ENCODE data around the gene COPG2. TPM values are rescaled to one million over a fixed set of nuclear protein-coding genes. Genes with fewer than 3 reads are reported as not detected.
"Not testable (repeated sequence)": the region's sequence is repeated elsewhere in the genome, so short reads cannot be mapped to it uniquely, and the experiment has no call there.

Gene COPG2
- polyA plus RNA-seq, 3 donors = 56.7 to 73.6 (median 64.2) TPM

DNA sequence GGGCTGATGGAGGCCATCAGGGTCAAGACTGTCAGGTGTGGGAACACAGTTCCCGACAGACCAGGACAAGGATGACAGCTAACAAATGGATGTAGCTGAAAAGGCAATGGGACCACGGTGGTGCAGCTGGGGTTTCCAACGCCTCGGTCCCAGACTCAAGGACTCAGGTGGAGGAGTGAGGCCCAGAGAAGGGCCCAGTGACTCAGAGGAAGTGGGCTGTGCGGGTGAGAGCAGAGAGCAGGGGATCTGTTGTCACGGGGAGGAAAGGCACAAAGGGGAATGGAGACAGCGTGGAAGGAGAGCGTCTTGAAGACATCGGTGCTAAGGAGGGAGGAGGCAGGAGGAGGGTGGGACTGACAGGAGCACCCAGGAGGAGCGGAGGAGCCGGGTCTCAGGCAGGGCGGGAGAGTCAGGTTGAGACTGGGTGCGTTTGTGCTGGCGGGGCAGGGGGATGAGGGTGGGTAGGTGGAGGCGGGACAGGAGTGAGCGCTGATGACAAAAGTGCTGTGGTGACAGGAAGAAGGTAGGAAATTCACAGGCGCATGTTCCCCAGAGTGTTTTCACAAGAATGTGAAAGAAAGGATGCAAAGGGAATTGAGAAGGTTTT, 144.9 kb downstream of the COPG2 start:
- not testable (repeated sequence) for DNase-seq (ENCODE audit: extremely low read depth in 1 of 11, low read depth in 9 of 11, low spot score in 4 of 11)

DNA sequence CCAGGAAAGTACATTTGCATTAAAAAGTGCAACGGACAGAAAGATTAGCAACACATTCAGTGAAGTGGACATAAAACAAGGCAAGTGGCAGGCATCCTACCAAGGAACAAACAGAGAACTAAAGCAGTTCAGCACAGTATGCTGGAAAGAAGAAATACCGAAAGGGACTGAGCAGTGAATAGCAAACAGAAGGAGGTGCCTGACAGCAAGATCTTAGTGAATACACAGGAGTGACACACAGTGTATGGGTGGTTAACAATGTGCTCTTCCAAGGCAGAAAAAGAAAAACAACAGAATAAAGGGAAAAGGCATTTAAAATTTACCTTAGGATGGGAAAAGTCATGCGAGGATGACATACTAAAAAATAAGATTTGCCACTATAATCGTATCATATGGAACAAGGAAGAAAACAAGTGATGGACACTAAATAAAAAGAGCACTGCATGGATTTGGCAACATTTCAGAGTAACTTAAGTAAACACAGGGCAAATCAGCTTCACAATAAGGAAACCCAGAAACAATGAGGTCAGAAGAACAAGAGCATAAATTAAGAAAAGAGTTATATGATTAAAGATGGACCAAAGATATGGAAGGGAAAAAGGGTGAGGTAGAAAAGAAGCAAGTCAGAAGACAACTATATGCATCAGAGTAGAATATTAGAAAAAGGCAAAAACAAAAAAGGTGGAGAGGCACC, 147.1 kb downstream of the COPG2 start:
- no peak for DNase-seq (ENCODE audit: extremely low read depth in 1 of 11, low read depth in 9 of 11, low spot score in 4 of 11)

DNA sequence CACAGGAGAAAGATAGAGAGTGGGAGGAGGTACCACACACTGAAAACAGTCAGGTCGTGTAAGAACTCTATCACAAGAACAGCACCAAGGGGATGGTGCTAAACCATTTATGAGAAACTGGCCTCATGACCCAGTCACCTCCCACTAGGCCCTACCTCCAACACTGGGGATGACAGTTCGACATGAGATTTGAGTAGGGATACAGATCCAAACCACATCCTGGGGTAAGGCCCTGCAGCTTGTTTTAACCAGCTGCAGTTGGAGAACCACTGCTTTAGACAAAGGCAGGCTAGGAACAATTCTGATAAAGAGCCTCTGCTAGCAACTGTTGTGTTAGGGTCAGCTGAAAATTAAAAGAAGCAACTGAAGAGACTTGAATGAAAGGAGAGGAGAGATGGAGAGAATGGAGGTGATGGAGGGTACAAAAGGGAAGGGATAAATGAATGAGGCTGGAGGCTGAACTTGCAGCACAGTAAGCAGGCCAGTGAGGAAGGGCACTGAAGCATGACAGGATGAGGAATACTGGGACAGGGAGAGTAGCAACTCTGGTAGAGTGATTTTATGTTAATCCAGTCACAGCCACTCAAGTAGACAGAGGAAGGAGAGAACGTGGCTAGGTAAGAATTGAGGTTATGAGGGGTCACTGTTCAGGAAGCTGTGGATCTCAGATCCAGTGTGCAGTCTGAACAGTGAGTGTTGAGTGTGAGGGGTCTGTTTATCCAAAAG, 153.1 kb downstream of the COPG2 start:
- no peak for DNase-seq (ENCODE audit: extremely low read depth in 1 of 11, low read depth in 9 of 11, low spot score in 4 of 11)

DNA sequence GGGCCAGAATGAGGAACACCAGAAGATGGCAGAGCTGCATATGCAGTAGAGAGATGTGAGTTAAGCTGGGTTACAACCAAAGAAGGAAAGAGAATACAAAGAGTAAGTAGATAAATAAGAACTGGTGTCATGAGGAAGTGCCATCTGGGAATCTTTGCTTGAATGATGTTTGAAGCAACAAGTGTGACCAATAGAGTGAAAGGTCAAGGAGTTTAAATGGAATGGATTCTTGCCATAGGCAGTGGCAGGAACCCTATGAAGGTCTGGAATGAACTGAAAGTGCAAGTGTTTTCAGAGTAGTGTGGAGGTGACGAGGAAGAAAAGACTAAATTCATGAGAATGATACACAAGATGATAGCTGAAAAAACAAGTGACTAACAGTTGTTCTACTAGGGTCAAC, 155.1 kb downstream of the COPG2 start:
- DNase-seq (ENCODE audit: extremely low read depth in 1 of 11, low read depth in 9 of 11, low spot score in 4 of 11) = no peak

DNA sequence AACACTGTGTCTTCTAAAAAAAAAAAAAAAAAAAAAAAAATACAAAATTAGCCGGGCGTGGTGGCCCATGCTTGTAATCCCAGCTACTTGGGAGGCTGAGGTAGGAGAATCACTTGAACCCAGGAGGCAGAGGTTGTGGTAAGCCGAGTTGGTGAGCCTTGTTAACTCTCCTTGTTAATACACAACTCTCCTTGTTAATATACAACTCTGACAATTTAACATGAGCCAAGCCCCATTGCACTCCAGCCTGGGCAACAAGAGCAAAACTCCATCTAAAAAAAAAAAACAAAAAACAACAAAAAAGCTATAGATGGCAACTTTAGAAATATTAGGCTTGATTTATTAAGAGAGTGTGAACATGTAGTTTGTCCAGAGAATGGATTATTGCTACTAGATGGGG, 156.5 kb downstream of the COPG2 start:
- DNase-seq (ENCODE audit: extremely low read depth in 1 of 11, low read depth in 9 of 11, low spot score in 4 of 11) = not testable (repeated sequence)

DNA sequence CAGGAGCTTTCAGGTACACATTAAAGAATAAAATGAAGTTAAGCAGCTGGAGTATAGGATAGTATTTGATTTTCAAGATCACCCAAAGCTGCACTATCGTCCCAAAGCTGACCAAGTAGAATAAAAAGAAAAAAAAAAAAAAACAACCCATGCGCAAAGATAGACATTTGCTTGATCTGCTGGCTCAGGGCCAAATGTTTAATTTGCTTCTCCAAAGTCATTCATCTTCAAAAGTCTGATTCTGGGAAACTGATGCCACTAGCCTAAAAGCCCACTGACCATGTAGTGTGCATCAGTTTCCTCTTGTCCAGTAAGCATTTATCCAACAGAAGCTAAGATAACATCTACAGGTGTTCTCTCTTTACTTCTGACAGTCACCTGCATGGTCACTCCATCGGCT, 162.2 kb downstream of the COPG2 start:
- no peak for DNase-seq (ENCODE audit: extremely low read depth in 1 of 11, low read depth in 9 of 11, low spot score in 4 of 11)

DNA sequence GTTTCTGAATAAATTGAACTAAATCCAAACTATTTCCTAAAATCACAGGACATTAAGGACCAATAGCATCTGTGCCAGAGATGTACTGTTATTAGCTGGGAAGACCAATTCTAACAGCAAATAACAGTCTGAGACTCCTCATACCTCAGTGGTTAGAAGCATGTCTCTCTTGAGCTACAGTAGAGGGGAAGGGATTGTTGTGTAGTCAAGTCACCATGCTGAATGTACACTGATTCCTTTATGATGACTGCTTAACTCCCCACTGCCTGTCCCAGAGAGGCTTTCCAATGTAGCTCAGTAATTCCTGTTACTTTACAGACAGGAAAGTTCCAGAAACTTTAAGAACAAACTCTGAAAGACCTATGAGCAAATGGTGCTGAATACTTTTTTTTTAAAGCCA, 162.8 kb downstream of the COPG2 start:
- no peak for DNase-seq (ENCODE audit: extremely low read depth in 1 of 11, low read depth in 9 of 11, low spot score in 4 of 11)

DNA sequence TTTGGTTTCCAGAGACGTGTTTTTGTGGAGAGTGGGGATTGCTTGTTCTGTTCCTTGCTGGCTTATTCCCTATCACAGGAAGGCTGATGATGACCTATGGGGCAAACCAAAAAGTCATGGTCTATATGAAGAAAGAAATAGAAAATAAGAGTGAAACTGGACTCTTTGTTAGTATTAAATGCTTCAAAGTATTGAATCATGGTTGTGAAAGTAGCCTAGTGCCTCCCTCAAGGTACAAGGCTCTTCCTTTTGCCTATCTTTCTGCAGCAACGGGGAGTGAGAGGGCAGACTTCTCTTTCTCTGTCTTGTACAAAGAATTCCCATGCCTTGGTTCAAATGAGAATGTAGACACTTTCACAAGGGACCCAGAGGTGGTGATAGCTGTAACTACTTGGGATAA, 167.6 kb downstream of the COPG2 start:
- no peak for DNase-seq (ENCODE audit: extremely low read depth in 1 of 11, low read depth in 9 of 11, low spot score in 4 of 11)

DNA sequence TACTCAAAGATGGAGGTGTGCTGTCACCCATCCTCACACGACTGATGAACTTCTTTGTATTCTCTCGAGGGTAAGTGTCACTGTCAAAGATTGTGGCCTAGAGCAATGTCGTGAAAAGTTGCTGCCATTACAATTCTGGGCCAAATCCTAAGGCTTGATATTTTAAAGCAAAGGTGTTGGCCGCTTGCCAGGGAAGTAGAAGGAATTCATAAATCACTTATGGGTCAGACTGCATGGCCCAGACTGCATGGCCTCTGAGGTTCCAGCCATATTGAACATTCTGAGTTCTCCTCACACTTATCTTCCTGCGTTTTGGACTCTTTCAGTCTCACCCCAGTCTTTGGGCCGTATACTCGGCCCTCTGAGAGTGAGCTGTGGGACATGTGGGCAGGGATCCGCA, 168.1 kb downstream of the COPG2 start:
- DNase-seq (ENCODE audit: extremely low read depth in 1 of 11, low read depth in 9 of 11, low spot score in 4 of 11) = no peak

DNA sequence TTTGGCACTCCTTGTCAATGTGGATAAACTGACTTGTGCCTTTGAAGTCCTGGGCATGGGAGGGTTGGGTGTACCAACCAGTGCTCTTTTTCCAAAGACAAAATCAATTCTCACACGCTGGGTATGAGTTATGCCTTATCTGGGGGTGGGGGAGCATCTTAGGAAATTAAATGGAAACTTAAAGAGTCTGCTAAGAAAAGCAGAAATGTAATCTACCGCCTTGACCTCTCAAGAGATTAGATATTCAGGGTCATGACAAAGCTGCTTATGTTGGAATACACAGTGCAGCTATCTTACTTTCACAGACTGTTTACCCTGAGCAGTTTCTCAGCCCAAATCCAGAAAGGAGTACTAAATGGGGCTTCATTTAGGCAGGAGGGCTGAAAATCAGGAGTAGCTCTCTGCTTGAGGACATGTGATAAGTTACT, 174.1 kb downstream of the COPG2 start:
- DNase-seq (ENCODE audit: extremely low read depth in 1 of 11, low read depth in 9 of 11, low spot score in 4 of 11) = no peak

DNA sequence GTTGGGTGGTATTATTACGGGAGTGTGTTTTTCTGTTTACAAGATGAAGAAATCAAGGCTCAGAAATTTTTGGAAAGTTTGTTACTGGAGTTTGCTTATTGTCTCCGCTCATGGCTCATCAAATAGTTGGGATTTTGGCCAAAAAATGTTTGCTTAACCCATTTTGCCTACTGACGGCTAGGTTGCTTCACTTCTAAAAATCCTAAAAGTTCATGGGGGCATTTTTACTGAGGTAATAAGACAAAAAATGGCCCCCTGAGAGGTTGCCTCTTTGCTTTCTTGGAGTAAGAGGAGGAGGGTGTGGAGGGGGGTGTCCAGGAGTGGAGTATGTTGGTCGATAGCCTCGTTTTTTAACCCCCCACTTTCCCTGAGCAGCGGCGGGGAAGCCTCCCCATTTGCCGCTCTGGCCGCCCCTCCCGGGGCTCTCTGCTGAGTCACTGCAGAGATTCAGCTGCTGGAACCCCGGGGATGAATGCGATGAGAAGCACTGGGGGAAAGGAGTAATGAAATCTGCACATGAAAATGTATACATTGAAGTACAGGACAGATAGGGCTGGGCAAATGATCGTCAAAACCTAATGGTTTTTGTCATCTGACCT, 175.2 kb downstream of the COPG2 start:
- no peak for DNase-seq (ENCODE audit: extremely low read depth in 1 of 11, low read depth in 9 of 11, low spot score in 4 of 11)

DNA sequence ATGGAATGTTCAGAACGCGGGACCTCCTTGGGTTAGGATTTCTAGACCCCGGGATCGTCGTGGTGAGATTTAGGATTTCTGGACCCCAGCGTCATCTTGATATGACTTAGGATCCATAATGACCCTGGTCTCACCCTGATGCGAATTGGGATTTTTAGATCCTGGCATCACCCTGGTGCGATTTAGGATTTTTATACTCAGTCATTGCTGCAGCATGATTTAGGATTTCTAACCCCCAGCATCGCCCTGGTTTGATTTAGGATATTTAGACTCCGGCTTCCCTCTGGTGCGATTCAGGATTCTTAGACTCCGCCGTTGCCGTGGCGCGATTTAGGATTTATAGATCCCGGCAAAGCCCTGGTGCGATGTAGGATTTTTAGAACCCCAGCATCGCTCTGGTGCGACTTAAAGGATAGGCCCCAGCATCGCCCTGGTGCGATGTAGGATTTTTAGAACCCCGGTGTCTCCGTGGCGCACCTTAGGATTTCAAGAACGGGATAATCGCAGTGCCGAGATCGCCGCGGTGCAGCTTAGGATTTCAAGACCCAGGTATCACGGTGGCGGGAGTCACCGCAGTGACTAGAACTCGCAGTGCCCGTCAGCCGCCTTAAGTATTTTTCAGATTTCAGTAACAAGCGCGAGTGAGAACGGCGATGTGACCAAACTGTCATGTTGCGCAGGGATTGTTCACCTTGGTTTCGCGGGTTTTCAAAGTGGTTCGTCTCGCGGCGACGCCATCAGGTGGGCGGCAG, 175.8 kb downstream of the COPG2 start:
- DNase-seq (ENCODE audit: extremely low read depth in 1 of 11, low read depth in 9 of 11, low spot score in 4 of 11) = no peak

DNA sequence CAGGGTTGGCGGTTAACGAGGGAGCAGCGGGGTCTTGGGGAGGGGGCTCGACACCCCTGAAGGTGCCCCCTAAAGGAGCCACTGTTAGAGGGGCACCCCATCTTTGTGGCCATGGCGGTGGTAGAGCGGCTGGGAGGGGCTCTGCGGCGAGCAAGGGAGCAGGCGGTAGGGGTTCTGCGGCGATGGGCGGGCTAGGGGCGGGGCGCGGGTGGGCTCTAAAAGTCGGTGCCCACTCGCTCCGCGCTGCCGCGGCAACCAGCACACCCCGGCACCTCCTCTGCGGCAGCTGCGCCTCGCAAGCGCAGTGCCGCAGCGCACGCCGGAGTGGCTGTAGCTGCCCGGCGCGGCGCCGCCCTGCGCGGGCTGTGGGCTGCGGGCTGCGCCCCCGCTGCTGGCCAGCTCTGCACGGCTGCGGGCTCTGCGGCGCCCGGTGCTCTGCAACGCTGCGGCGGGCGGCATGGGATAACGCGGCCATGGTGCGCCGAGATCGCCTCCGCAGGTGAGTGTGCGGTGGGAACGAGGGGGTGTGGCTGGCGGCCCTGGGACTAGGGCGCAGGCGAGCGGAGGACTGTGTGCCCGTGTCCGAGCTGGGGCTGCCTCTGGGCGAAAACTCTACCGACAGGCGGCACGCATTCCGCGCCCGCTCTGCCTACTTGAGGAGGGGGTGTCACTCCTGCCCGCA, 176.6 kb downstream of the COPG2 start, which contains the start of gene MEST:
TSS of gene MEST (plus strand) at position 245 of the 682 bp plus-strand sequence. CDS start at position 474, 229 bp downstream.
- DNase-seq (ENCODE audit: extremely low read depth in 1 of 11, low read depth in 9 of 11, low spot score in 4 of 11) = peak in 1 of 11 donors; percentile 49

DNA sequence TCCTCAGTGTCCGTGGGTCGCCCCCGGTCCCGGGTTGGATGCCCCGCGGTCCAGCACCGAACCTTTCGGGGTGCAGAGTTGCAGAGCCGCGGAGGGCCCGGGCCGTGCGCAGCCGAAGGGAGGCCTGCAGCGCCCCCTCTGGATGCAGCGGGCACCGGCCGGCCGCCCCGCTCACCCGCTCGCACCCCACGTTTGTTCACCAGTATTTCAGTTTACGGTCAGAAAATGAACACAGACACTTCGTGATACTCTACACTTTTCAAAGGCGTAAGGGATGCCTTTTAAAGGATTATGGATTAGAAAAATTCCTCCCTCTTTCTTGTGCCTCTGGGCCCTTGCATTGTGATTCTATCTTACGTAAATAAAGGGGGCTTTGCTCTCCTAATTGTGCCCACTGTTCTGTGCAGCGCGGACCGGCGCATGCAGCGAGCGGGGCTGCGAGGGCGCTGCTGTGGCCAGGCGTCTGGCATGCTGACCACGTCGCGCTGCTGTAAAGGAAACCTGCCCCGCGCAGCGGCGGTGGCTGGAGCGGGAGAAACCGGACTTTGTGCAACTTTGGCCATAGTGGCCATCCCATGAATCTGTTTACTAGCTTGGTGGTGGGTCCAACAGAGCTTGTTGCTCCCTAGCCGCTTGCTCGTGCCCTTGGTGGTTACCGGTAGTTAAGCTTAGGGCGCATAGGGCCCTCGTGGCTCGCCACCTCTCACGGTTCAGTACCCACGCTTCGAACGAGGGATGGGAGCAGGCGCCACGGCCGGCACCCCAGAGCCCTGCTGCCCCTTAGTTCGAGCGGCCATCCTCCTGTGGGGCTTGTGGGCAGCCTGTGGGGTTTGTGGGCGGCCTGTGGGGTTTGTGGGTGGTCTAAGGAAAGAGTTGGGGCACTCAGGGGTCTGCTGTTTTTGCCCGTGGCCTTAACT, 177.4 kb downstream of the COPG2 start:
- DNase-seq (ENCODE audit: extremely low read depth in 1 of 11, low read depth in 9 of 11, low spot score in 4 of 11) = peak in 1 of 11 donors; percentile 53

DNA sequence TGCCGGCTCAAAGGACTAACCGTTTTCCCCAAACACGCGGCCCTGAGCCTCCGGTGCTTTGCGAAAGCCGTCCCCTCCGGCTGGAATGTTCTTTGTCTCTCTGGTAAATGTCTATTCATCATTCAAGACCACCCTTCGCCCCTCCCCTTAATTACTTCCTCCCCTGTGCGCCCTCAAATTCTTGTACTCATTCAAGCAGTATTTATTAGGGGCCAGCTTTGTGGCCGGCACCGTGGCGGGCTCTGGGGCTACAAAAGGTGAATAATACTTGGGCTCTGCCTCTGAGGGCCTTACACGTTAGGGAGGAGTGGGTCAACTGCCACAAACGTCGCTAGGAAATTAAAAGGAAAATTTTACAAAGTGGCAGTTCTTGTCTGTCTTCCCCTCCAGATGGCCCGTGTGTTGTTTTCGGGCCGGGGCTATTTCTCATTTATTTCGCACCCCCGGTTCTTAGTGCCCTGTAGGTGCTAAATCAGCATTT, 178.2 kb downstream of the COPG2 start:
- DNase-seq (ENCODE audit: extremely low read depth in 1 of 11, low read depth in 9 of 11, low spot score in 4 of 11) = peak in 4 of 11 donors; percentile 49 to 79 (median 67)

DNA sequence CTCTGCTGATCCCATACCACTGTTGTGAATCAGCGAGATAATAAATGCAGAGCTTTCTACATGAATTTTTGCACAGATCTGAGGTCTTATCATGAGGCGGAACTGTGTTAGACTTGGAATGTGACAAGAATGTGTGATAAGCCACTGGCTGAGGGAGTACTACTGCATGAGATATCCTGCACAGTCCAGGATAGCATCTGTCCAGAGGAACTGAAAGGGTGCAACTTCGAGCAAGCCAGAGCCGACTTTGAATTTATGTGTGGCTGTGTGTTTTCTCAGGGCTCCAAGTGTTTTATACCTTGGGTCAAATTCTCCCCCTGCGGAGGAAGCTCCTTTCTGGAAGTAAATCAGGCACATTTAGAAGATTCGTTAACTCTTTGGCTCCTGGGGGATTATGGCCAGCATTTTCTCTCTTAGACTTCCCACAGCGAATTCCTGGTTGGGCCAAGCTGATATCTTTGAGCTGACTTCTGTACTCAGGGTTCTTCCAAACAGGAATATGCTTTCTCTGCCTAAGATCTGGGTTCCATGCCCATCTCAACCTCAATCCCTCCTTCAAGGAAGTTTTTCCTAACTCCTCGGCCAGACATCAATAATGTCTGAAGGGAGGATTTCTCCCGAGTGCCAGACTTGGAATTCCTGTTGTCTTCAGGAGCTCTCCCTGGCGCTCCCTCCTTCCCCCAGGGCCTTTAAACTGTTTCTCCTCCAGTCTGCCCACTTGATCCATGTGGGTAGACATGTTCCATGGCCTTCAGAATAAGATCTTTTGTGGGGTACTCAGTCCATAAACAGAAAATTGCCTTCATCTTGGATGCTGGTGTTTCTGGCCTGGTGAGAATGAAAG, 179.2 kb downstream of the COPG2 start:
- peak in 3 of 11 donors; percentile 49 to 86 (median 69) for DNase-seq (ENCODE audit: extremely low read depth in 1 of 11, low read depth in 9 of 11, low spot score in 4 of 11)

All from renal cortex interstitium (tissue), 11 donors.